ENCODE results near the gene XKR7.
A peak's percentile ranks its signal among the peaks of the same experiment; 100 is the strongest.

GRCh38 chr20:32017711-32018251 is 49.8 kb downstream of the XKR7 start:
- TF ChIP-seq, protein P1, sequence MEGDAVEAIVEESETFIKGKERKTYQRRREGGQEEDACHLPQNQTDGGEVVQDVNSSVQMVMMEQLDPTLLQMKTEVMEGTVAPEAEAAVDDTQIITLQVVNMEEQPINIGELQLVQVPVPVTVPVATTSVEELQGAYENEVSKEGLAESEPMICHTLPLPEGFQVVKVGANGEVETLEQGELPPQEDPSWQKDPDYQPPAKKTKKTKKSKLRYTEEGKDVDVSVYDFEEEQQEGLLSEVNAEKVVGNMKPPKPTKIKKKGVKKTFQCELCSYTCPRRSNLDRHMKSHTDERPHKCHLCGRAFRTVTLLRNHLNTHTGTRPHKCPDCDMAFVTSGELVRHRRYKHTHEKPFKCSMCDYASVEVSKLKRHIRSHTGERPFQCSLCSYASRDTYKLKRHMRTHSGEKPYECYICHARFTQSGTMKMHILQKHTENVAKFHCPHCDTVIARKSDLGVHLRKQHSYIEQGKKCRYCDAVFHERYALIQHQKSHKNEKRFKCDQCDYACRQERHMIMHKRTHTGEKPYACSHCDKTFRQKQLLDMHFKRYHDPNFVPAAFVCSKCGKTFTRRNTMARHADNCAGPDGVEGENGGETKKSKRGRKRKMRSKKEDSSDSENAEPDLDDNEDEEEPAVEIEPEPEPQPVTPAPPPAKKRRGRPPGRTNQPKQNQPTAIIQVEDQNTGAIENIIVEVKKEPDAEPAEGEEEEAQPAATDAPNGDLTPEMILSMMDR (IDR thresholded peaks at IDR 0.05), result peak; percentile 53
- no peak for TF ChIP-seq EZH2 (IDR thresholded peaks at IDR 0.05)
- no peak for TF ChIP-seq EZH2phosphoT487 (IDR thresholded peaks at IDR 0.05)

Measured in neural progenitor cell (in vitro differentiated cells).